Measurements from ENCODE around the gene SUFU.
A peak's percentile ranks its signal among the peaks of the same experiment; 100 is the strongest.

GRCh38 chr10:102644646-102645387 lies 141.0 kb downstream of the SUFU start:
- peak; percentile 61 for TF ChIP-seq CTCF (conservative IDR thresholded peaks at IDR 0.05; ENCODE audit: low read depth, low read length)
- TF ChIP-seq EZH2 (IDR thresholded peaks at IDR 0.05; ENCODE audit: low read length, unreplicated experiment), result no peak
